Measurements from ENCODE around the gene POLE. TPM values are rescaled to one million over a fixed set of nuclear protein-coding genes. Genes with fewer than 3 reads are reported as not detected.

The POLE gene
- total RNA-seq, 2 donors from 2014 or later = 111 to 131 TPM

- no peak for ATAC-seq (replicated peaks in 1 of 2)
- H3K27ac Mint-ChIP-seq = no peak overlapping the region
These were observed 37.8 kb downstream of the POLE start for GRCh38 chr12:132649226-132649945.

DNA sequence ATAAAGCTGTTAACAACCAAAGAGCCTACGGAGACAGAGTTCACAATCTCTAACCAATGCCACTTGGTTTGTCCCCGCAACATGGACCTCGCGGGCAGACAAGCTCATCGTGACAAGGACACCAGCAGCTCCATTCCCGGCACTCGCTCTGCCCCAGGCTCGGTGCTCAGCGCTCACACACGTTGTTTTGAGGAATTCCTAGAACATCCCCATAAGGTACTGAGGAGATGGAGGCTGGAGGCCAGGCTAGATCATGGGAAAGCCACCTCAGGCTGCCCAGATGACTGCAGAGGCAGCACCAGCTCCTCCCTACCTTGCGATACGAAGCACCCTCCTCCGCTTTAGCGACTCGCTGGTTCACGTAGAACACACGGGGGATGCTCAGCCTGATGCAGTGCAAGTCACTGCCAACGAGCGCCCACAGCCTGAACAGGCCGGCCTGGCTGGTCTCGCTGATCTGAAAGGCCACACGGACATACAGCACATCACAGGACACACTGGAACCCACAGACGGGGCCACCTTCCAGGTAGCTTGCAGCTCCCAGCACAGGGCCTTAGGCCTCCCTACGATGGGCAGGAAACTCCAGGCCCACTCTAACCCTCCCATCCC lies 38.4 kb downstream of the POLE start:
- Mint-ChIP-seq H3K4me3 (no peak overlapping the region), H3K4me1 (ENCODE audit: low read depth) (peaks cover 17% of the 10 kb centered on the region), H3K27me3 (ENCODE audit: low read depth) (no peaks in the 10 kb centered on the region), H3K36me3 (ENCODE audit: insufficient read depth in 2 of 2) (peaks cover 11 to 35% of the 10 kb centered on the region in 2 donors), H3K9me3 (no peaks in the 10 kb centered on the region), H3K27ac (no peak overlapping the region)
- DNase-seq (no peak), ATAC-seq (replicated peaks in 1 of 2) (no peak)

More at GRCh38 chr12:132649226-132649945, 37.8 kb downstream of the POLE start:
- Mint-ChIP-seq H3K9me3 (no peaks in the 10 kb centered on the region), H3K4me1 (ENCODE audit: low read depth) (peaks cover 23% of the 10 kb centered on the region), H3K36me3 (ENCODE audit: insufficient read depth in 2 of 2) (peaks cover 9 to 34% of the 10 kb centered on the region in 2 donors), H3K27me3 (ENCODE audit: low read depth) (no peaks in the 10 kb centered on the region), H3K4me3 (no peak overlapping the region)
- DNase-seq = no peak

DNA sequence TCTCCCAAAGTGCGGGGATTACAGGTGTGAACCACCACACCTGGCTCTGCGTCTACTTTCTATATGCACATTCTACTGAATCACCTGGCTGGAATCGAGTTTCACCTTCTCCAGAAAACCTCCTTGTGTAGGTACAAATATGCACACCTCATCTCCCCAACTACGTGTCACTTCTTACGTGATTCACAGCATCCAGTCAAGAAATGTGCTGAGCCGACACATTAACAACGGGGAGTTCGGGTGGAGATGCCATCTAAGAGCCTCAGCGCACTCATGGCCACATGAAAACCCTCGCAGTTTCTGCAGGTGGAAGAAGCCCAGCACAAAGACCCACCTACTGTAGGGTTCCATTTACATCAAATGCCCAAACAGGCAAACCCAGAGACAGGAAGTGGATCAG lies 39.3 kb downstream of the POLE start:
- ATAC-seq (replicated peaks in 1 of 2) (no peak), DNase-seq (no peak)
- peaks cover 14% of the 10 kb centered on the region for H3K4me1 Mint-ChIP-seq (ENCODE audit: low read depth)
- H3K36me3 Mint-ChIP-seq (ENCODE audit: insufficient read depth in 2 of 2) = peaks cover 11 to 30% of the 10 kb centered on the region in 2 donors
- no peaks in the 10 kb centered on the region for H3K27me3 Mint-ChIP-seq (ENCODE audit: low read depth)
- H3K4me3 Mint-ChIP-seq = no peak overlapping the region
- H3K27ac Mint-ChIP-seq = no peak overlapping the region
- H3K9me3 Mint-ChIP-seq = no peaks in the 10 kb centered on the region

- no peak overlapping the region for H3K27ac Mint-ChIP-seq
- H3K27me3 Mint-ChIP-seq (ENCODE audit: low read depth) = no peaks in the 10 kb centered on the region
These were observed 40.3 kb downstream of the POLE start for GRCh38 chr12:132646850-132647249.

GRCh38 chr12:132642846-132643835 lies 44.0 kb downstream of the POLE start:
- H3K36me3 Mint-ChIP-seq (ENCODE audit: insufficient read depth in 2 of 2) = peaks cover 13 to 39% of the 10 kb centered on the region in 2 donors
- H3K4me1 Mint-ChIP-seq (ENCODE audit: low read depth) = peaks cover 14% of the 10 kb centered on the region
- DNase-seq = no peak
- no peaks in the 10 kb centered on the region for H3K27me3 Mint-ChIP-seq (ENCODE audit: low read depth)
- no peaks in the 10 kb centered on the region for H3K9me3 Mint-ChIP-seq
- no peak overlapping the region for H3K27ac Mint-ChIP-seq
- no peak for ATAC-seq (replicated peaks in 1 of 2)
- no peak overlapping the region for H3K4me3 Mint-ChIP-seq

More at GRCh38 chr12:132646850-132647249, 40.3 kb downstream of the POLE start:
- Mint-ChIP-seq H3K4me3 (no peak overlapping the region), H3K36me3 (ENCODE audit: insufficient read depth in 2 of 2) (peaks cover 11 to 26% of the 10 kb centered on the region in 2 donors), H3K9me3 (no peaks in the 10 kb centered on the region), H3K4me1 (ENCODE audit: low read depth) (peaks cover 14% of the 10 kb centered on the region)
- ATAC-seq (replicated peaks in 1 of 2) (peak; percentile 81 to 84), DNase-seq (peak in 1 of 2 donors; percentile 17)

GRCh38 chr12:132641811-132642650 lies 45.1 kb downstream of the POLE start:
- Mint-ChIP-seq H3K9me3 (no peaks in the 10 kb centered on the region), H3K36me3 (ENCODE audit: insufficient read depth in 2 of 2) (peaks cover 5 to 39% of the 10 kb centered on the region in 2 donors)

GRCh38 chr12:132640936-132641335 lies 46.2 kb downstream of the POLE start:
- Mint-ChIP-seq H3K4me3 (no peak overlapping the region), H3K9me3 (no peaks in the 10 kb centered on the region), H3K4me1 (ENCODE audit: low read depth) (no peaks in the 10 kb centered on the region), H3K36me3 (ENCODE audit: insufficient read depth in 2 of 2) (peaks cover 5 to 44% of the 10 kb centered on the region in 2 donors), H3K27me3 (ENCODE audit: low read depth) (no peaks in the 10 kb centered on the region), H3K27ac (no peak overlapping the region)
- DNase-seq (no peak), ATAC-seq (replicated peaks in 1 of 2) (no peak)

More at GRCh38 chr12:132641811-132642650, 45.1 kb downstream of the POLE start:
- no peak overlapping the region for H3K27ac Mint-ChIP-seq
- ATAC-seq (replicated peaks in 1 of 2) (no peak), DNase-seq (no peak)
- no peak overlapping the region for H3K4me3 Mint-ChIP-seq
- peaks cover 3% of the 10 kb centered on the region for H3K4me1 Mint-ChIP-seq (ENCODE audit: low read depth)
- no peaks in the 10 kb centered on the region for H3K27me3 Mint-ChIP-seq (ENCODE audit: low read depth)

DNA sequence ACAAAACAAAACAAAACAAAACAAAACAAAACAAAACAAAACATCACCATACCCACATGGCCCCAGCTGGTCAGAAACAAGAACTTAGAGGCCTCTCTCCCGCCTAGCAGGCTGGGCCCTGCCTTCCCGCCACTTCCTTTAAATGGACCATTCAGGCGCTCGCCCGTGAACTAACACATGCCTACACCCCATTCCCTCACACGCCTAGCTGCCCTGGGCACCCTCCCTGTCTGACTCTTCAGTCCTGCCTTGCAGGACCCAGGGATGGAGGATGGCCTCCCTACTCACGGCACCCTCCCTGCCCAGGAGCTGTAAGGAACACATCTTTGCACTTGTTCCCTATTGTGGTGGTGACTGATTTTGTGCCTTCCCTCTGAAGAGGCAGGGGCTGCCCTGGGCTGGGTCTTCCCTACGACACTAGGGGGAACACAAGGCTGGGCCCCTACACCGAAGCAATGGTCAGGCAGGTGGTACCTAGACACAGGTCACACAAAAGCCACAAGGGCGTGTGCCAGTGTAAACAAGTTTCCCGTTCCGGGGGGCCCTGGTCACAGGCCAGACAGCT lies 47.1 kb downstream of the POLE start:
- no peak overlapping the region for H3K27ac Mint-ChIP-seq
- DNase-seq = no peak
- no peaks in the 10 kb centered on the region for H3K9me3 Mint-ChIP-seq
- H3K27me3 Mint-ChIP-seq (ENCODE audit: low read depth) = no peaks in the 10 kb centered on the region
- H3K4me3 Mint-ChIP-seq = no peak overlapping the region
- peaks cover 8 to 50% of the 10 kb centered on the region in 2 donors for H3K36me3 Mint-ChIP-seq (ENCODE audit: insufficient read depth in 2 of 2)
- ATAC-seq (replicated peaks in 1 of 2) = no peak
- H3K4me1 Mint-ChIP-seq (ENCODE audit: low read depth) = no peaks in the 10 kb centered on the region

DNA sequence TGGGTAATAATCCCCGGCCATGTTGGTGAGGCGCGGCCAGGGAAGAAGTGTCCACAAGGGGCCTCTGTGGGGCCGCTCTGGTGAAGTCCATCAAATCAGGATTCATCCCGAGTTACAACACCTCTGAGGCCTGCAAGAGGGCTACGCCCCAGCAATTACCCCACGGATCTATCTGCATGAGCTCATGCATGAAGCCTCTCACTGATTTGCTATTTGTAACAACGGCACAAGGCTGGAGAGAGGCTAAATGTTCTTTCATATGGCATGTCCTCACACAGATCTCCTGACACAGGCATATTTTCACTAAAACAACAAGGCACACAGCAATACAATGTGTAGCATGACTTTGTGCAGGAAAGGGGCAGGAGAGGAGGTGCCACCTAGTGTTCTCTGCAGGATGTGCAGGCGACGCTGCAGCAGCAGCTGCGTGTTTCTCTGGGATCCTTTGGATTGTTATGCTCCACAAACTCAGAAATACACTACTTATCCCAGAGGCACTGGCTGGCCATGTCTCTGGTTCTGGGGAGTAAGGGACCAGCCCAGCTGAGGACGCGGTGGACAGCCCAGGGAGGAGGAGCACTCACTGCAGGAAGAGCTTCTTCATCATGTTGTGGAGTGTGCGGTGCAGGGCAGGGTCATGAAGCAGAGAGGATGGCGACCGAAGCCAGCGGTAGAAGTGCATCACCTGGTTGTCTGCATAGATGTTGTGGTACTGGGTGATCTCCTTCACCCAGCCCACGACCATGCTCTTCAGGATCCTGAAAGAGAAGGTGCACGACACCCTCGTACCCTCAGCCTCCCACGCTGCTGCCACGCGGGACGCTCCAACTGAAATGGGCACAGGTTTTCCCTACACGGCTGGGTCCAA lies 48.4 kb downstream of the POLE start:
- H3K36me3 Mint-ChIP-seq (ENCODE audit: insufficient read depth in 2 of 2) = peaks cover 6 to 50% of the 10 kb centered on the region in 2 donors
- DNase-seq (no peak), ATAC-seq (replicated peaks in 1 of 2) (no peak)
- no peaks in the 10 kb centered on the region for H3K9me3 Mint-ChIP-seq
- H3K4me1 Mint-ChIP-seq (ENCODE audit: low read depth) = no peaks in the 10 kb centered on the region
- H3K4me3 Mint-ChIP-seq = no peak overlapping the region
- H3K27ac Mint-ChIP-seq = no peak overlapping the region
- H3K27me3 Mint-ChIP-seq (ENCODE audit: low read depth) = no peaks in the 10 kb centered on the region

DNA sequence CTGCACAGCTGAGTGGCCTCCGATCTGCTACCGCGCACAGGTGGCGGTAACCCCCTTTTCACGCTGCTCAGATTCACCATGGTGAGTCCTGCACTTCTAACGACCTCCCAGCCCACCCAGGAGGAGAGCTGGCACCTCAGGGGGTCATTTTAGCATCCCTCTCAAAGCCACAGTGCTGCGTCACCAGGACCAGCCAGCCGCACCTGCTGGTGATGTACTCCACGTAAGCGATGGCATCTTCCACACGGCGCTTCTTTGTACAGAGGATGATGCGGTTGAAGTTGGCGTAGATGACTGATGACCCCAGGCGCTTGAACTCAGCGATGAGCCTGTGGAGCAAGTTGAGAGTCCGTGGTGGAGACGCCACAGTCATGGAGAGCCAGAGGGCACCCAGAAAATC lies 49.3 kb downstream of the POLE start:
- H3K27me3 Mint-ChIP-seq (ENCODE audit: low read depth) = no peaks in the 10 kb centered on the region
- no peak for DNase-seq
- H3K4me3 Mint-ChIP-seq = no peak overlapping the region
- no peak overlapping the region for H3K27ac Mint-ChIP-seq
- no peaks in the 10 kb centered on the region for H3K9me3 Mint-ChIP-seq
- H3K36me3 Mint-ChIP-seq (ENCODE audit: insufficient read depth in 2 of 2) = peaks cover 6 to 48% of the 10 kb centered on the region in 2 donors
- H3K4me1 Mint-ChIP-seq (ENCODE audit: low read depth) = no peaks in the 10 kb centered on the region
- ATAC-seq (replicated peaks in 1 of 2) = no peak

DNA sequence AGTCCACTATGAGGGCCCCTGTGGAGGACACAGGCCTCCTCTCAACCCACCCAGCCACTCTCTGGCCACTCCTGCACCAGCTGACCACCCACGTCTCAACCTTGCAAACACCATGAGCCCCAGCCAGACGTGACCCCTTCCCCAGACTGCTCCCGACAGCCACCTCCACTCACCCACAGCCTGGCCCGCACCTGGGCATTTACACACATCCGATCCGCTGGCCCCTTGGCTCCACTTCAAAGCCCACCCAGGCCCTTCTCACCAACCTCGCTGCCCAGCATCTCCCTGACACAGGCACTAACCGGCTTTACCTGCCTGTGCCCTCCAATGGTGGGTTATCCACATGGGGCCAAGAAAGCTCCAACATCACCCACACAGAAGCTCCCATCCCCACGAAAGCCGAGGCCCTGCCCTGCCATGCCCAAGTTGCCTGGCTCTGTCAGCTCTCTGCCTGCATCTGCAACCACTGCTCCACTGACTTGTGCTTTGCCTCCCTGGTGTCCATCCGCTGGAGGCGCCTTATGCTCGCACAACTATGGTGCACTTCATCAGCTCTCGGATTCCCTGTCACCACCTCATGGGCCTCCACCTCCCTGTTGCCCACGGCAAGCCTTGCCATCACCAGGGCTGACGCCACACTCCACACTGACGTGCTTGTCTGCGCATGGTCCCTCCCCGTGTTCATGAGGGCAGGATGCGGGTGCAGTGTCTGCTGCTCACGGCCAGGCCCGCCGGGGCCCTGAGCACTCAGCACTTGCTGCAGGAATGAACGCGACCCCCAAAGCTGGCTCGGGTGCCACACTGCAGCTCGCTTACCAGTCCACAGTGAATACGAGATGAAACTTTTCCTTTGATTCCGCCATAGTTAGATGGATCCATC lies 51.8 kb downstream of the POLE start:
- ATAC-seq (replicated peaks in 1 of 2) (no peak), DNase-seq (no peak)
- Mint-ChIP-seq H3K27ac (no peak overlapping the region), H3K4me1 (ENCODE audit: low read depth) (no peaks in the 10 kb centered on the region), H3K27me3 (ENCODE audit: low read depth) (no peaks in the 10 kb centered on the region), H3K36me3 (ENCODE audit: insufficient read depth in 2 of 2) (peaks cover 8 to 54% of the 10 kb centered on the region in 2 donors), H3K9me3 (no peaks in the 10 kb centered on the region), H3K4me3 (no peak overlapping the region)
